Right atrium auricular region (tissue), 2 donors: ENCODE measurements around the gene IFT27. TPM values are rescaled to one million over a fixed set of nuclear protein-coding genes. Genes with fewer than 3 reads are reported as not detected.

Experiments used
- DNase-seq: peaks from one replicate; pipeline ENCODE4 v3.0.0-alpha.2; 2019; ENCODE audit warnings: low spot score
- H3K27ac ChIP-seq, 2 donors: fragments of 200-600 bp; sonication (generic); 1 replicate in 1 of 2; 2 replicates in 1 of 2; pipeline ENCODE4 v1.5.1; 2016 to 2019
- H3K27me3 ChIP-seq, 2 donors: fragments of 200-600 bp; sonication (generic); one replicate each; pipeline versions ENCODE4 v1.5.1 to v1.6.0; 2017 to 2019
- H3K36me3 ChIP-seq: fragments of 200-600 bp; sonication (generic); one replicate; pipeline ENCODE4 v1.5.1; 2016
- H3K4me1 ChIP-seq, 2 donors: fragments of 200-600 bp; sonication (generic); one replicate each; pipeline versions ENCODE4 v1.5.1 to v1.6.0; 2017 to 2019
- H3K4me3 ChIP-seq, 2 donors: fragments of 200-600 bp; sonication (generic); 1 replicate in 1 of 2; 2 replicates in 1 of 2; pipeline ENCODE4 v1.5.1; 2017 to 2019; ENCODE audit warnings: mild to moderate bottlenecking in 1 of 2, moderate library complexity in 1 of 2
- H3K9me3 ChIP-seq, 2 donors: fragments of 200-600 bp; sonication (generic); one replicate each; pipeline ENCODE4 v1.5.1; 2019
- CTCF ChIP-seq, 2 donors: fragments of 200-600 bp; sonication (generic); IDR thresholded peaks; one replicate each; pipeline ENCODE4 v1.5.1; 2019; ENCODE audit warnings: antibody characterized with exemption in 2 of 2
- total RNA-seq, 2 donors: library from RNA; depleted of rRNA; stranded (reverse); fragments of >200 nt; gene quantifications; one replicate each; pipeline ENCODE4 v1.1.0, GENCODE V29; 2016

IFT27 gene
- total RNA-seq, 2 donors from 2014 or later, result 15.6 to 16.8 TPM

DNA sequence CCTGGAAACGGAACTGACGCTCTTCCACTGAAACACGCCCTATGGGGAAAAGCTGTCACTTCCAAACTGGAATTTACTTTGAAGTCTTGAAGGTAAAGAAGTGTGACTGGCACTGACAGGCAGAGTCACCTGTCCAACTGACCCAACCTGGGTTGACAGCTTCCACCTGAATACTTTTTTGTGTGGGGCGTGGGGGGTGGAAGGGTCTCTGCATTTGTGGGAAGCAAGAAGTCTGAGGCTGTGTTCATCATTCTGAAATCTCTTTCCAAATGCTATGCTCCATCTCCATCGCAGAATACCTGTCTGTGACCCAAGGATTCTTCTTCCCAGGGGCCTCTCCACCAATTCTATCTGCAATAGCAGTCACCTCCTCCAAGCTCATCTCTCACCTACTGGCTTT lies 7.8 kb downstream of the IFT27 start:
- no peaks in the 10 kb centered on the region for H3K9me3 ChIP-seq
- H3K4me3 ChIP-seq, result no peak overlapping the region
- no peaks in the 10 kb centered on the region for H3K36me3 ChIP-seq
- H3K27ac ChIP-seq, result no peak overlapping the region
- DNase-seq, result no peak
- no peak for TF ChIP-seq CTCF (IDR thresholded peaks at IDR 0.05)
- no peaks in the 10 kb centered on the region for H3K27me3 ChIP-seq
- peaks cover 0 to 10% of the 10 kb centered on the region in 2 donors for H3K4me1 ChIP-seq

- Histone ChIP-seq H3K27ac (no peak overlapping the region), H3K9me3 (no peaks in the 10 kb centered on the region), H3K4me3 (no peak overlapping the region), H3K4me1 (peaks cover 0 to 14% of the 10 kb centered on the region in 2 donors), H3K27me3 (no peaks in the 10 kb centered on the region), H3K36me3 (no peaks in the 10 kb centered on the region)
- no peak for DNase-seq
- TF ChIP-seq CTCF (IDR thresholded peaks at IDR 0.05), result no peak
These were observed 8.7 kb downstream of the IFT27 start for GRCh38 chr22:36767035-36767775.

DNA sequence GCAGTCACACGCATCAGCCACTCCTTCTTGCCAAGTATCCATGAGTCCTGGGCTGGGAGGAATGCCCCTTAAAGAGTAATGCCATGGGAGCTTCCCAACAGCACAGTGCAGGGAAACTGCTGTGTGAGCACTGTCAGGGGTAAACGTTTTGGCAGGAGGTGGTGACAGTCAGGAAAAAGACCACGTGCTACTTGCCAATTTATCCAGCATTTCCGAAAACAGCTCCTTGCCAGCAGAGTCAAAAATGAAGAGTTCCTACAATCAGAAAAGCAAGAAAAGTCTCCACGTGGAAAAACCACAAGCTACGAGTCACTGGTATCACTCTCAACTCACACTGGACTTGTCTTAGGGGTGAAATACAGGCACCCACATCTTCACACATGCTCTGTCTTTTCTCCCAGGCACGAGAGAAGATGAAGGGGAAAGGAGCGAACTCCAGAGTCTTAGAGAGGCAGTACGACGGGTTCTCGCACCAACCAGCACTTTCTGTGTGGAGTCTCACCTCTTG lies 9.9 kb downstream of the IFT27 start:
- Histone ChIP-seq H3K27ac (no peak overlapping the region), H3K4me3 (no peak overlapping the region), H3K27me3 (no peaks in the 10 kb centered on the region), H3K36me3 (no peaks in the 10 kb centered on the region), H3K9me3 (no peaks in the 10 kb centered on the region), H3K4me1 (peaks cover 0 to 14% of the 10 kb centered on the region in 2 donors)
- TF ChIP-seq CTCF (IDR thresholded peaks at IDR 0.05), result no peak
- no peak for DNase-seq

- TF ChIP-seq CTCF (IDR thresholded peaks at IDR 0.05), result no peak
- peaks cover 0 to 11% of the 10 kb centered on the region in 2 donors for H3K4me1 ChIP-seq
- H3K36me3 ChIP-seq, result no peaks in the 10 kb centered on the region
- no peak overlapping the region for H3K27ac ChIP-seq
- H3K9me3 ChIP-seq, result no peaks in the 10 kb centered on the region
- H3K27me3 ChIP-seq, result no peaks in the 10 kb centered on the region
- no peak for DNase-seq
- H3K4me3 ChIP-seq, result no peak overlapping the region
These were observed 10.6 kb downstream of the IFT27 start for GRCh38 chr22:36765131-36765942.

DNA sequence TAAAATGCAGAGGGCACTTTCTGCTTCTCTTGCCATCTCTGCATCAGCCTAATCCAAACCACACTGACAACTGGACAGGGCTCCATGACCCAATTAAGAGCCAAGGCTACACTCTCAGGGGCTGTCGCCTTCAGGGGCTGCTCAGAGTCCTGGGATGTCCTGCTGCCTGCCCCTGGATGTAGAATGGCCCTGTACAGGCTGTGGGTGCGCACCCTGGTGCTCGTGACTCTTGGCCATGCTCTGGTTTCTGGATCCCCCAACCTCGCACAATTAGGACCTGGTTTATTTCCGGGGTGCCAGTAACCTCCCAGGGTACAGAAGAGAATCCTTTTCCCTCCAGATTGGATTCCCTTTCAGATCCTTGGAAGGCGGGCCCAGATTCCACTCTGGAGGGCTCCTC lies 11.3 kb downstream of the IFT27 start:
- H3K36me3 ChIP-seq, result no peaks in the 10 kb centered on the region

More for the DNA sequence above, 11.3 kb downstream of the IFT27 start:
- H3K27ac ChIP-seq, result no peak overlapping the region
- DNase-seq, result no peak
- peaks cover 0 to 6% of the 10 kb centered on the region in 2 donors for H3K4me1 ChIP-seq
- no peak for TF ChIP-seq CTCF (IDR thresholded peaks at IDR 0.05)
- H3K4me3 ChIP-seq, result no peak overlapping the region
- H3K27me3 ChIP-seq, result no peaks in the 10 kb centered on the region
- no peaks in the 10 kb centered on the region for H3K9me3 ChIP-seq
